Activated naive CD8-positive, alpha-beta T cell treated with anti-CD3 and anti-CD28 coated beads, Interleukin-2, amount 10 ng/mL, durations not matched to agents 7 days and 5 days (primary cell): ENCODE results near the gene CXorf49. TPM values are rescaled to one million over a fixed set of nuclear protein-coding genes. Genes with fewer than 3 reads are reported as not detected.

Experiments
- ATAC-seq: fragments of 150-1000 bp; cut with Tn5 transposase; one replicate; pipeline ENCODE4 v1.10.0; 2021; ENCODE audit warnings: low read depth, moderate library complexity
- POLR2A ChIA-PET: fragments of 350-600 bp; sonication (Branson Sonifier 250); formaldehyde crosslinking; loops from one replicate; lab custom pipeline; 2021; ENCODE audit warnings: antibody characterized with exemption; lab: Charles Lee
- DNase-seq: peaks from one replicate; pipeline ENCODE4 v3.0.0; 2021
- H3K27ac Mint-ChIP-seq: one replicate; pipeline ENCODE4 v1.8.0; 2022; ENCODE audit warnings: mild to moderate bottlenecking, mixed read lengths
- H3K27me3 Mint-ChIP-seq: one replicate; pipeline ENCODE4 v1.8.0; 2022; ENCODE audit warnings: mild to moderate bottlenecking, moderate library complexity, mixed read lengths
- H3K36me3 Mint-ChIP-seq: one replicate; pipeline ENCODE4 v1.8.0; 2021; ENCODE audit warnings: mild to moderate bottlenecking, mixed read lengths
- H3K4me1 Mint-ChIP-seq: one replicate; pipeline ENCODE4 v1.8.0; 2021; ENCODE audit warnings: mixed read lengths
- H3K4me3 Mint-ChIP-seq: one replicate; pipeline ENCODE4 v1.8.0; 2022; ENCODE audit warnings: mild to moderate bottlenecking, moderate library complexity, mixed read lengths
- H3K9me3 Mint-ChIP-seq: one replicate; pipeline ENCODE4 v1.8.0; 2021; ENCODE audit warnings: mixed read lengths
- total RNA-seq, 2 experiments: library from RNA; stranded (reverse); gene quantifications; one replicate each; pipeline ENCODE4 v1.2.3, GENCODE V29; 2021

CXorf49 gene
- total RNA-seq, 2 experiments from 2014 or later = not detected

DNA sequence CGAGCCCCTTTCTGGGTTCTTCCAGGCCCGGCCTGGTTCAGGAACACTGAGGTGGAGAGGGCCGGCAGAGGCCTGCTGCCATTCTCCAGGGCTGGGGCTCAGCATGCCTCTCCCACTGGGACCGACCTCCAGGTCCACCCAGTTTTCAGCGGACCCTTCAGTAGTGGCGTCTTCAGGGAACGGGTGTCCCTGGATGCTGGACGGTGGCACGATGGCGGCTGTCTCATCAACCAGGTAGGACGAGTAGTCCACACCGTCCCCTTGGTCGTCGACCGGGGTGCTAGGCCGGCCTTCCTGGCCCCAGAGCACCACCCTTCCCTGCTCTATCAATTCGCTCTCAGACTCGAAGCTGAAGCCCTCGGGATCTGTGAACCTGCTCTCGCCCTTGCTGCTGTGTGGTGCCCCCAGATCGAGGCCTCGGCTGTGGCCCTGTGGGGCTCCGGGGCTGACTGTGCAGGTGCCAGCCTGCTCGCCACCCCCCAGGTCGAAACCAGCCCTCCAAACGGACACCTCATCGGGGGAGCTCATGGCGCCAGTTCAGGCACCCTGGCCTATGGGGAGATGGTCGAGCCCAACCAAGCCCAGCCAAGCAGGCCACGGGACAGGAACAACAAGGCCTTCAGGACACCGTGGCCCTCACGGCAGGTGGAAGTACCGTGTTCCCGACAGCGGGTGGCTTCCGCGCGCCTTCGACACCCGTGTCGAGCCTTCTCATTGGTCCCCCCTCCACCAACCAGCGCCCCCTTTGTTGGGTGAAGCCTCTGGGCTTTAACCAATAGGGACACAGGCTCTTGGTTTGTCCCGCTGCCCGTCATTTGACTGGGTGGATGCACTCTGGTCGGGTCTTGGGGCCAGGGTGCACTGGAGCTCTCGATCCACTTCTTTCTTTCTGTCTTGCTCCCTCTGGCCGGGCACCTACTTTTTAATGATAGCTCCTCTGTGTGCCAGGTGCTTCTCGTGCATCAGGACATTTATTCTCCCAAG, 51.6 kb downstream of the CXorf49 start:
- H3K9me3 Mint-ChIP-seq = no peaks in the 10 kb centered on the region
- H3K27me3 Mint-ChIP-seq = no peaks in the 10 kb centered on the region
- no peak for ATAC-seq
- peaks cover 22% of the 10 kb centered on the region for H3K4me1 Mint-ChIP-seq
- no peak for DNase-seq
- H3K36me3 Mint-ChIP-seq = no peaks in the 10 kb centered on the region
- H3K27ac Mint-ChIP-seq = no peak overlapping the region
- POLR2A ChIA-PET = no interaction called here
- H3K4me3 Mint-ChIP-seq = no peak overlapping the region

DNA sequence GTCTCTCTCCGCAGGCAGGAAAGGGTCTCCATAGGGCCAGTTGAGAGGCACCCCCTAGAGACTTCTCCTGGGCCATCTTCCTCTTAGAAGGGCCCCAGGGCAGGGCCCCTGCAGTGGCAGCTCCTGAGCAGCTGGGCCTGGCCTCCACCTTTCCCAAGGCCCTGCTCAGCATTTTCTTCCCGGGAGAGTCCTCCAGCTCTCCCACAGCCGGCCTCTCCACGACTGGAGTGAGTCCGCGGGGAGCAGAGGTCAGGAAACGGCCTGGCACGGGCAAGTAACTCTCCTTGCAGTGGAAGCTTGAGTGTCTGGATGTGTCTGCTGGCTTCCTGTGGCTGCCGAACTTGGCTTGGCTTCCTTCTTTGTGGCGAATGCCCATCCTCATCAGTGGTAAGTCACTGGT, 52.3 kb downstream of the CXorf49 start:
- Mint-ChIP-seq H3K36me3 (no peaks in the 10 kb centered on the region), H3K9me3 (no peaks in the 10 kb centered on the region), H3K27ac (no peak overlapping the region), H3K4me1 (peaks cover 15% of the 10 kb centered on the region), H3K4me3 (no peak overlapping the region), H3K27me3 (no peaks in the 10 kb centered on the region)
- no peak for ATAC-seq
- DNase-seq = no peak
- POLR2A ChIA-PET = no interaction called here

DNA sequence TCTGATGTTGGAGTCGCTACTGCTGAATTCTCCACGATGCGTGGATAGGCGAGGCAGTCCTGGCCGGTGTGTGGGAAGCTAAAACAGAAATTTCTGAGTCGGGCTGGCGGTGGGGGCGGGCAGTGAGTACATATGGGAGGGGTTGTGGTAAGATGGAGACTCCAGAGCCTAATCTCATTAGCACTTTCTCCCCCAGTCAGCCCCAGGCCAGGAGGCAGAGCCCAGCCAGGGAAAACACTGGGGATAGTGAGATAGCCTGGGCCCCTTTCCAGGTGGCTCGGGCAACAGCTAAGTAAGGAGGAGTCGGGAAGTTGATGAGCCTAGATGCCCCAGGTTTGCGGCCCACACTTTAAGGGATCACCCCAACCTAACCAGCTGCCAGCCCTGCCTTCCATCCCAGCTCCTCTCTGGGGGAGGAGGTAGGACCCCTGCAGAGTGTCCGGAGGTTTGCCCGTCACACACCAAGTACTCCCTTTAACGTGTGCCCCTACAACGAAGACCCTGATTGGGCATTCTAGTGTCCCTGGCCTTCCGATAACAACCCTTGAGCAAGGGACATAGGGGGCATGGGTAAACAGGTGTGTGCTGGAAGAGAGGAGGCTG, 53.1 kb downstream of the CXorf49 start:
- POLR2A ChIA-PET = no interaction called here
- Mint-ChIP-seq H3K4me1 (peaks cover 13% of the 10 kb centered on the region), H3K36me3 (no peaks in the 10 kb centered on the region), H3K27me3 (no peaks in the 10 kb centered on the region), H3K27ac (no peak overlapping the region), H3K9me3 (no peaks in the 10 kb centered on the region), H3K4me3 (no peak overlapping the region)
- no peak for ATAC-seq
- no peak for DNase-seq

Other genes with a start within 250 kb of the CXorf49 start
- gene OGT, start 185.2 kb downstream of the CXorf49 start, total RNA-seq = 100 to 1,000 TPM; 487 to 498 TPM
- gene GCNA, start 139.8 kb downstream of the CXorf49 start, total RNA-seq = 1 to 10 TPM; 8.5 to 8.7 TPM
- 100 to 1,000 TPM; 105 to 107 TPM for gene CXCR3, start 99.8 kb downstream of the CXorf49 start, total RNA-seq
- gene CXorf49B, start 45.1 kb upstream of the CXorf49 start, total RNA-seq = not detected
- 1 to 10 TPM; 1.6 TPM for gene NHSL2, start 192.6 kb upstream of the CXorf49 start, total RNA-seq